Upper lobe of left lung (tissue), 6 donors: ENCODE data around the gene KCNN2. TPM values are rescaled to one million over a fixed set of nuclear protein-coding genes. Genes with fewer than 3 reads are reported as not detected.

Experiments used
- ATAC-seq, 2 donors: fragments of 200-7000 bp; cut with Tn5 transposase; one replicate each; pipeline ENCODE4 v1.9.1; 2022; ENCODE audit warnings: mild to moderate bottlenecking in 2 of 2, moderate library complexity in 2 of 2; ENCODE audit not compliant: low FRiP score in 2 of 2
- DNase-seq, 2 donors: peaks; one replicate each; pipeline ENCODE4 v3.0.0-alpha.2; 2019 to 2020
- H3K27ac ChIP-seq, 4 donors: fragments of 200-600 bp; sonication (generic); one replicate each; pipeline ENCODE4 v1.5.1; 2016 to 2019
- H3K27me3 ChIP-seq, 4 donors: fragments of 200-600 bp; sonication (generic); one replicate each; pipeline ENCODE4 v1.5.1; 2017 to 2019
- H3K36me3 ChIP-seq, 4 donors: fragments of 200-600 bp; sonication (generic); one replicate each; pipeline ENCODE4 v1.5.1; 2016 to 2019
- H3K4me1 ChIP-seq, 4 donors: fragments of 200-600 bp; sonication (generic); one replicate each; pipeline ENCODE4 v1.5.1; 2018 to 2019
- H3K4me3 ChIP-seq, 4 donors: fragments of 200-600 bp; sonication (generic); one replicate each; pipeline ENCODE4 v1.5.1; 2017 to 2019; ENCODE audit warnings: mild to moderate bottlenecking in 2 of 4, moderate library complexity in 1 of 4
- H3K9me3 ChIP-seq, 4 donors: fragments of 200-600 bp; sonication (generic); one replicate each; pipeline ENCODE4 v1.5.1; 2018 to 2019
- CTCF ChIP-seq, 6 experiments: fragments of 450-650 bp in 4 of 6; fragments of 200-600 bp in 2 of 6; sonication (generic) in 2 of 6; IDR thresholded peaks; one replicate each; pipeline ENCODE4 v1.5.1; 2016 to 2019; ENCODE audit warnings: antibody characterized with exemption in 6 of 6
- EP300 ChIP-seq, 4 donors: sonication (generic); formaldehyde crosslinking; IDR thresholded peaks; one replicate each; pipeline ENCODE4 v1.5.1; 2017; ENCODE audit warnings: antibody characterized with exemption in 4 of 4, control low read depth in 2 of 4
- POLR2A ChIP-seq, 4 donors: fragments of 450-650 bp; IDR thresholded peaks; one replicate each; pipeline ENCODE4 v1.5.1; 2016 to 2017; ENCODE audit warnings: antibody characterized with exemption in 4 of 4, mild to moderate bottlenecking in 2 of 4
- POLR2AphosphoS5 ChIP-seq, 2 donors: sonication (generic); formaldehyde crosslinking; IDR thresholded peaks; one replicate each; pipeline ENCODE4 v1.5.1; 2017; ENCODE audit warnings: antibody characterized with exemption in 2 of 2
- WGBS, 2 donors: methylation state at CpG; one replicate each; pipeline ENCODE4 v1.1.5; 2017 to 2018; 5-methylcytosine and 5-hydroxymethylcytosine counted together
- total RNA-seq, 6 donors: library from RNA; depleted of rRNA in 4 of 6; stranded (reverse); fragments of >200 nt in 4 of 6; gene quantifications; one replicate each; pipeline versions ENCODE4 v1.1.0 to v1.2.1, GENCODE V29; 2016 to 2021
- donor health status: DM: no; HTN: no; CAD: no; lungs with moderate emphysema.
- donor health status: DM: no; HTN: yes; CAD: no; lungs with severe emphysema.

The KCNN2 gene
- total RNA-seq, 6 donors from 2014 or later = 0.55 to 3.2 (median 1.9) TPM

- no peak overlapping the region for H3K27ac ChIP-seq
- no peak overlapping the region for H3K4me3 ChIP-seq
- no peaks in the 10 kb centered on the region for H3K36me3 ChIP-seq
- 74 to 86% methylated on average over 4 to 5 of the region's 5 CpGs for WGBS, 2 donors
- TF ChIP-seq POLR2AphosphoS5 (IDR thresholded peaks at IDR 0.05) (no peak), CTCF (IDR thresholded peaks at IDR 0.05) (no peak), EP300 (IDR thresholded peaks at IDR 0.05) (no peak), POLR2A (IDR thresholded peaks at IDR 0.05) (no peak)
- ATAC-seq (no peak), DNase-seq (no peak)
- H3K4me1 ChIP-seq = no peaks in the 10 kb centered on the region
- no peaks in the 10 kb centered on the region for H3K9me3 ChIP-seq
- no peaks in the 10 kb centered on the region for H3K27me3 ChIP-seq
Observed at GRCh38 chr5:114380721-114381120, 18.9 kb downstream of the KCNN2 start.

- no peaks in the 10 kb centered on the region for H3K27me3 ChIP-seq
- H3K4me3 ChIP-seq = no peak overlapping the region
- no peaks in the 10 kb centered on the region for H3K36me3 ChIP-seq
- DNase-seq (no peak), ATAC-seq (no peak)
- no peak for TF ChIP-seq EP300 (IDR thresholded peaks at IDR 0.05)
- no peak for TF ChIP-seq CTCF (IDR thresholded peaks at IDR 0.05)
- TF ChIP-seq POLR2AphosphoS5 (IDR thresholded peaks at IDR 0.05) = no peak
- TF ChIP-seq POLR2A (IDR thresholded peaks at IDR 0.05) = no peak
- 77 to 96% methylated on average over 1 of the region's 1 CpG for WGBS, 2 donors
- H3K27ac ChIP-seq = no peak overlapping the region
- no peaks in the 10 kb centered on the region for H3K4me1 ChIP-seq
- H3K9me3 ChIP-seq = no peaks in the 10 kb centered on the region
Observed at GRCh38 chr5:114387433-114387832, 25.6 kb downstream of the KCNN2 start.

GRCh38 chr5:114390431-114390830 lies 28.6 kb downstream of the KCNN2 start:
- Histone ChIP-seq H3K9me3 (no peaks in the 10 kb centered on the region), H3K27ac (no peak overlapping the region), H3K36me3 (no peaks in the 10 kb centered on the region), H3K4me3 (no peak overlapping the region), H3K27me3 (no peaks in the 10 kb centered on the region), H3K4me1 (no peaks in the 10 kb centered on the region)
- DNase-seq (no peak), ATAC-seq (no peak)
- 87 to 88% methylated on average over 1 of the region's 1 CpG for WGBS, 2 donors
- TF ChIP-seq POLR2A (IDR thresholded peaks at IDR 0.05) (no peak), EP300 (IDR thresholded peaks at IDR 0.05) (no peak), CTCF (IDR thresholded peaks at IDR 0.05) (no peak), POLR2AphosphoS5 (IDR thresholded peaks at IDR 0.05) (no peak)

- Histone ChIP-seq H3K27ac (no peak overlapping the region), H3K4me1 (no peaks in the 10 kb centered on the region), H3K9me3 (no peaks in the 10 kb centered on the region), H3K27me3 (no peaks in the 10 kb centered on the region), H3K36me3 (no peaks in the 10 kb centered on the region), H3K4me3 (no peak overlapping the region)
- ATAC-seq (no peak), DNase-seq (no peak)
- TF ChIP-seq POLR2A (IDR thresholded peaks at IDR 0.05) (no peak), EP300 (IDR thresholded peaks at IDR 0.05) (no peak), CTCF (IDR thresholded peaks at IDR 0.05) (no peak), POLR2AphosphoS5 (IDR thresholded peaks at IDR 0.05) (no peak)
- 47 to 77% methylated on average over 1 of the region's 1 CpG for WGBS, 2 donors
Observed at GRCh38 chr5:114391321-114391720, 29.5 kb downstream of the KCNN2 start.

- TF ChIP-seq EP300 (IDR thresholded peaks at IDR 0.05) = no peak
- TF ChIP-seq POLR2A (IDR thresholded peaks at IDR 0.05) = no peak
- TF ChIP-seq POLR2AphosphoS5 (IDR thresholded peaks at IDR 0.05) = no peak
- no peak for TF ChIP-seq CTCF (IDR thresholded peaks at IDR 0.05)
- ATAC-seq (no peak), DNase-seq (no peak)
- H3K4me3 ChIP-seq = no peak overlapping the region
- 45 to 64% methylated on average over 1 of the region's 1 CpG for WGBS, 2 donors
- H3K9me3 ChIP-seq = no peaks in the 10 kb centered on the region
- H3K4me1 ChIP-seq = no peaks in the 10 kb centered on the region
- H3K36me3 ChIP-seq = no peaks in the 10 kb centered on the region
- no peaks in the 10 kb centered on the region for H3K27me3 ChIP-seq
- H3K27ac ChIP-seq = no peak overlapping the region
Observed at GRCh38 chr5:114393159-114393558, 31.3 kb downstream of the KCNN2 start.
